HCT116 (cell line): ENCODE results near the gene NFIA. TPM values are rescaled to one million over a fixed set of nuclear protein-coding genes. Genes with fewer than 3 reads are reported as not detected.

ENCODE experiments used
- ATAC-seq: fragments of 200-7000 bp; cut with Tn5 transposase; 2 replicates; pipeline ENCODE4 v1.9.1; 2020; ENCODE audit warnings: mild to moderate bottlenecking, moderate library complexity
- BruUV-seq: library from RNA; stranded (reverse); fragments of 400-500 nt; replicated peaks from 2 replicates; lab custom pipeline; 2021; lab: Mats Ljungman, UMichigan
- CTCF ChIA-PET: fragments of 300-600 bp; sonication (Branson Sonifier 250); formaldehyde crosslinking; loops from one replicate; lab custom pipeline; 2021; ENCODE audit warnings: antibody characterized with exemption; lab: Charles Lee
- POLR2A ChIA-PET: fragments of 300-600, 350-600 bp; sonication (Branson Sonifier 250); formaldehyde crosslinking; loops from one replicate; lab custom pipeline; 2021; ENCODE audit warnings: antibody characterized with exemption; lab: Charles Lee
- RAD21 ChIA-PET, 2 experiments: fragments of 300-600 bp; sonication (Branson Sonifier 250); formaldehyde crosslinking; loops; one replicate each; lab custom pipeline; 2023; ENCODE audit warnings: low total read pairs in 2 of 2; ENCODE audit not compliant: uncharacterized antibody in 2 of 2, unreplicated experiment in 2 of 2, low non-redundant PET in 1 of 2; lab: Charles Lee
- DNase-seq: peaks from one replicate; pipeline ENCODE4 v3.0.0-alpha.2; 2010; ENCODE audit warnings: low read depth, low spot score
- H2AFZ ChIP-seq: fragments of 200-600 bp; shearing (Covaris generic), sonication (generic); 2 replicates; pipeline ENCODE4 v1.6.1; 2017; ENCODE audit warnings: low read depth, mixed run types, mixed read lengths, antibody characterized with exemption, low read length; ENCODE audit not compliant: poor library complexity, severe bottlenecking
- H3K27ac ChIP-seq: 2 replicates; pipeline ENCODE4 v1.5.1; 2012; ENCODE audit warnings: low read depth, low read length
- H3K27me3 ChIP-seq: fragments of 200-600 bp; sonication (generic); 2 replicates; pipeline ENCODE4 v1.6.1; 2016; ENCODE audit warnings: mixed run types, low read length, mixed read lengths; ENCODE audit not compliant: insufficient read depth
- H3K36me3 ChIP-seq, 2 experiments: fragments of 200-500 bp in 1 of 2; fragments of 200-600 bp in 1 of 2; sonication (Bioruptor generic) in 1 of 2; sonication (generic) in 1 of 2; 2 replicates each; pipeline versions ENCODE4 v1.5.1 to v1.6.1; 2014 to 2016; ENCODE audit warnings: low read length in 2 of 2, inconsistent platforms in 1 of 2, mixed read lengths in 1 of 2, mixed run types in 1 of 2; ENCODE audit not compliant: insufficient read depth in 2 of 2, control insufficient read depth in 1 of 2
- H3K4me1 ChIP-seq, 2 experiments: fragments of 200-600 bp in 1 of 2; sonication (generic) in 1 of 2; 2 replicates each; pipeline versions ENCODE4 v1.5.1 to v1.6.1; 2012 to 2017; ENCODE audit warnings: low read length in 2 of 2, inconsistent platforms in 1 of 2, mild to moderate bottlenecking in 1 of 2, mixed read lengths in 1 of 2, mixed run types in 1 of 2, moderate library complexity in 1 of 2; ENCODE audit not compliant: insufficient read depth in 2 of 2, control insufficient read depth in 1 of 2
- H3K4me2 ChIP-seq: fragments of 200-600 bp; sonication (generic); 2 replicates; pipeline ENCODE4 v1.6.1; 2017; ENCODE audit warnings: mixed run types, low read length, mixed read lengths
- H3K4me3 ChIP-seq, 2 experiments: fragments of 200-600 bp in 1 of 2; sonication (generic) in 1 of 2; replicated peaks in 1 of 2; 2 replicates each; pipeline ENCODE4 v1.5.1; 2011 to 2016; ENCODE audit warnings: low read length in 2 of 2, control low read depth in 1 of 2, low read depth in 1 of 2, mild to moderate bottlenecking in 1 of 2, mixed read lengths in 1 of 2, mixed run types in 1 of 2
- H3K79me2 ChIP-seq: fragments of 200-600 bp; sonication (generic); 2 replicates; pipeline ENCODE4 v1.6.1; 2017; ENCODE audit warnings: mild to moderate bottlenecking, mixed run types, low read length, moderate library complexity, mixed read lengths; ENCODE audit not compliant: insufficient read depth
- H3K9ac ChIP-seq: fragments of 200-600 bp; sonication (generic); 2 replicates; pipeline ENCODE4 v1.6.1; 2016; ENCODE audit warnings: low read length, mixed read lengths
- H3K9me2 ChIP-seq: fragments of 200-600 bp; sonication (generic), shearing (Covaris generic); 2 replicates; pipeline ENCODE4 v1.6.1; 2017; ENCODE audit warnings: mixed run types, mild to moderate bottlenecking, moderate library complexity; ENCODE audit not compliant: insufficient read depth
- H3K9me3 ChIP-seq, 2 experiments: fragments of 200-500 bp in 1 of 2; fragments of 200-600 bp in 1 of 2; sonication (Bioruptor generic) in 1 of 2; sonication (generic) in 1 of 2; 2 replicates each; pipeline ENCODE4 v1.6.1; 2014 to 2017; ENCODE audit warnings: low read length in 2 of 2, mixed read lengths in 2 of 2, inconsistent platforms in 1 of 2, low read depth in 1 of 2, mild to moderate bottlenecking in 1 of 2, mixed run types in 1 of 2, moderate library complexity in 1 of 2; ENCODE audit not compliant: control insufficient read depth in 1 of 2, insufficient read depth in 1 of 2
- H4K20me1 ChIP-seq: fragments of 200-600 bp; sonication (generic), shearing (Covaris generic); 2 replicates; pipeline ENCODE4 v1.6.1; 2017; ENCODE audit warnings: mixed run types, mild to moderate bottlenecking, moderate library complexity; ENCODE audit not compliant: insufficient read depth
- ATF3 ChIP-seq: IDR thresholded peaks from 2 replicates; pipeline ENCODE4 v1.6.1; 2012
- CBX3 ChIP-seq: IDR thresholded peaks from 2 replicates; pipeline ENCODE4 v1.6.1; 2012; ENCODE audit warnings: low read depth
- EGR1 ChIP-seq: IDR thresholded peaks from 2 replicates; pipeline ENCODE4 v1.6.1; 2012; ENCODE audit warnings: low read depth
- EZH2phosphoT487 ChIP-seq: fragments of 200-600 bp; IDR thresholded peaks from 2 replicates; pipeline ENCODE4 v1.6.1; 2018; ENCODE audit warnings: antibody characterized with exemption, borderline replicate concordance
- POLR2A ChIP-seq: IDR thresholded peaks from 2 replicates; pipeline ENCODE4 v1.7.0; 2011; ENCODE audit warnings: borderline replicate concordance; ENCODE audit not compliant: insufficient read depth, insufficient read length; ENCODE audit errors: extremely low read depth
- RAD21 ChIP-seq: IDR thresholded peaks from 2 replicates; pipeline ENCODE4 v1.6.1; 2012; ENCODE audit warnings: low read depth, mild to moderate bottlenecking
- REST ChIP-seq: IDR thresholded peaks from 2 replicates; pipeline ENCODE4 v1.6.1; 2012; ENCODE audit warnings: low read depth
- SP1 ChIP-seq: IDR thresholded peaks from 2 replicates; pipeline ENCODE4 v1.6.1; 2012; ENCODE audit warnings: low read depth
- SRF ChIP-seq: IDR thresholded peaks from 2 replicates; pipeline ENCODE4 v1.6.1; 2012; ENCODE audit warnings: low read depth
- YY1 ChIP-seq: IDR thresholded peaks from 2 replicates; pipeline ENCODE4 v1.6.1; 2011; ENCODE audit warnings: low read length, low read depth, moderate library complexity, mild to moderate bottlenecking; ENCODE audit not compliant: insufficient replicate concordance; ENCODE audit errors: extremely low read depth
- ZFX ChIP-seq: fragments of 450-650 bp; IDR thresholded peaks from 2 replicates; pipeline ENCODE4 v1.6.1; 2017
- ZNF274 ChIP-seq: fragments of 200-500 bp; sonication (Bioruptor generic); IDR thresholded peaks from 2 replicates; pipeline ENCODE4 v1.6.1; 2014; ENCODE audit warnings: mild to moderate bottlenecking, low read depth, low read length, inconsistent platforms
- intact Hi-C: fragments of 100-400 bp; cut with micrococcal nuclease; formaldehyde crosslinking; loops from 2 replicates; pipeline ENCODE4 v1.10.0; 2022
- total RNA-seq: library from RNA; stranded (reverse); gene quantifications from one replicate; pipeline ENCODE4 v1.2.1, GENCODE V29; 2021; ENCODE audit not compliant: unreplicated experiment

Gene NFIA
- total RNA-seq, 1 experiment from 2014 or later = 17.2 TPM

GRCh38 chr1:61370177-61370912, 288.0 kb downstream of the NFIA start (continued):
- TF ChIP-seq ATF3 (no peak), SRF (no peak), ZFX (no peak), CBX3 (no peak)

- ChIA-PET CTCF (no interaction called here), RAD21 (no interaction called here), POLR2A (no interaction called here)
- no peaks in the 10 kb centered on the region for H4K20me1 ChIP-seq
- DNase-seq (no peak), ATAC-seq (no peak)
- no TSS peak for BruUV-seq
- intact Hi-C loops = no loop called here
- H3K9me3 ChIP-seq = no peaks in the 10 kb centered on the region
- no peaks in the 10 kb centered on the region for H3K36me3 ChIP-seq
- no peaks in the 10 kb centered on the region for H3K4me1 ChIP-seq
- H3K9ac ChIP-seq = no peak overlapping the region
- no peaks in the 10 kb centered on the region for H3K9me2 ChIP-seq
- no peaks in the 10 kb centered on the region for H3K79me2 ChIP-seq
- no peak overlapping the region for H3K27ac ChIP-seq
- no peak overlapping the region for H3K4me3 ChIP-seq
- no peak overlapping the region for H2AFZ ChIP-seq
- no peak overlapping the region for H3K4me2 ChIP-seq
- TF ChIP-seq POLR2A (no peak), EGR1 (no peak), ZNF274 (no peak), SP1 (no peak), EZH2phosphoT487 (no peak), RAD21 (no peak), YY1 (no peak), REST (no peak)
- H3K27me3 ChIP-seq = no peaks in the 10 kb centered on the region
These were observed 288.5 kb downstream of the NFIA start for GRCh38 chr1:61370913-61371279.
